ENCODE data around the gene KIR3DL2. TPM values are rescaled to one million over a fixed set of nuclear protein-coding genes. Genes with fewer than 3 reads are reported as not detected.
"Not testable (repeated sequence)": the region's sequence is repeated elsewhere in the genome, so short reads cannot be mapped to it uniquely, and the experiment has no call there.

The KIR3DL2 gene
- total RNA-seq, 3 donors from 2014 or later, result not detected

DNA sequence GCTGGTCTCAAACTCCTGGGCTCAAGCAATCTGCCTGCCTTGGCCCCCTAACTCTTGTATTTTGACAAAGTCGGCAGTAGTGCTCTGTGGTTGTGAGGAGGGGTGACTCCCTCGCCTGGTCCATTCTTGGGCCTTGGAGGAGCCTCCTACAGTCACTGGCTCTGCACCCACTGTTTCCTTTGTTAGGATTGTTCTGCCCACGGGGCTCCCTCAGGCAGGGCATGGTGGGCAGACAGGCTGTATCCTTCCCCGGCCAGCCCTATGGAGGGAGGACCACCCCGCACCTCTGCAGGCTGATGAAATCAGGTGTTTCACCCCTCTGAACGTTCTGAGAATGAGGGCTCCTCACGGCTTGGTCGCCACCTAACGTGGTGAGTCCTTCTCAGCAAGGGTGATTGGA lies 33.0 kb downstream of the KIR3DL2 start:
- DNase-seq (ENCODE audit: low spot score in 2 of 2), result no peak
- H3K27ac ChIP-seq, result no peak overlapping the region
- TF ChIP-seq CTCF (IDR thresholded peaks at IDR 0.05), result no peak
- TF ChIP-seq POLR2A (IDR thresholded peaks at IDR 0.05), result no peak
- no peak for TF ChIP-seq POLR2AphosphoS5 (IDR thresholded peaks at IDR 0.05)
- H3K4me1 ChIP-seq, result no peaks in the 10 kb centered on the region
- intact Hi-C loops (cut with DNase I; ENCODE audit: low total_unique reads), result no loop called here
- no peaks in the 10 kb centered on the region for H3K36me3 ChIP-seq
- H3K4me3 ChIP-seq, result no peak overlapping the region
- peaks cover 0 to 19% of the 10 kb centered on the region in 2 donors for H3K27me3 ChIP-seq
- H3K9me3 ChIP-seq, result no peaks in the 10 kb centered on the region

DNA sequence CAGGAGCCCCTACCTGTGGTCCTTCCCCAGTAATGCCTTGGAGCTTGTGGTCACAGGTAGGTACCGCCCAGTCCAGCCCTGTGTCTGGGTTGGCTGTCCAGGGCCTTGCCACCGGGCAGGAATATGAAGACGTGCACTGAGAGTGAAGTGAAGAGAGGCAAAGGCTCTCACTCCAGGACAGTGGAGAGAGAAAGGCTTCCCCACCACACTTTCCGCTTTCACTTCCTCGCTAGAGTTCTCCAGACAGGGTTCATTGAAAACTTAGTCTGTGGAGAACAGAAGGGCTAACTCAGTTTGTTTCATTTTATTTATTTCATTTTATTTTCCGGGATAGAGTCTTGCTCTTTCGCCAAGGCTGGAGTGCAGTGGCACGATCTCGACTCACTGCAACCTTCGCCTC lies 38.0 kb downstream of the KIR3DL2 start:
- Histone ChIP-seq H3K4me1 (no peaks in the 10 kb centered on the region), H3K4me3 (no peak overlapping the region), H3K27ac (no peak overlapping the region), H3K27me3 (peaks cover 0 to 10% of the 10 kb centered on the region in 2 donors), H3K36me3 (no peaks in the 10 kb centered on the region), H3K9me3 (no peaks in the 10 kb centered on the region)
- intact Hi-C loops (cut with DNase I; ENCODE audit: low total_unique reads), result no loop called here
- DNase-seq (ENCODE audit: low spot score in 2 of 2), result no peak
- TF ChIP-seq POLR2AphosphoS5 (IDR thresholded peaks at IDR 0.05), result no peak
- no peak for TF ChIP-seq POLR2A (IDR thresholded peaks at IDR 0.05)
- no peak for TF ChIP-seq CTCF (IDR thresholded peaks at IDR 0.05)

GRCh38 chr19:54889566-54889965 lies 39.3 kb downstream of the KIR3DL2 start:
- TF ChIP-seq POLR2A (IDR thresholded peaks at IDR 0.05) (no peak), CTCF (IDR thresholded peaks at IDR 0.05) (no peak), POLR2AphosphoS5 (IDR thresholded peaks at IDR 0.05) (no peak)
- no peaks in the 10 kb centered on the region for H3K4me1 ChIP-seq

DNA sequence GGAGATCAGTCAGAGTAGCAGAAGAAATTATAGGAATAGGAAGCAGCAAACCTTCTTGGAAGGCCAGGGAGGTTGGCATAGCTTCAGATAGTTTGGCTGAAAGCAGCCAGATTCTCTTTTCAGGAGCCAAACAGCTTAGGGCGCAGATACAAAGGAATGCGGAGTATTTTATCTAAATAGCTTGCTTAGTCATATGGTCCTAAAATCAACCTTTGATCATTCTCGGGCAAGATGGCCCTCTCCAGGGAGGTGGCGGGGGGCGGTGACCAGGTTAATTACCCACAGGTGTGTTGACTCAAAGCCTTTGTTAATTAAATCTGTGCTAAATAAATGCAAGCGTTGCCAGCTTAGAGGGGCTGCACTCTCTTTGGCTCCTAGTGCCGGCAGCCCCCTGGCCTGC lies 43.2 kb downstream of the KIR3DL2 start:
- Histone ChIP-seq H3K4me3 (no peak overlapping the region), H3K4me1 (no peaks in the 10 kb centered on the region), H3K27ac (no peak overlapping the region), H3K27me3 (no peaks in the 10 kb centered on the region), H3K9me3 (no peaks in the 10 kb centered on the region), H3K36me3 (no peaks in the 10 kb centered on the region)
- no peak for DNase-seq (ENCODE audit: low spot score in 2 of 2)
- intact Hi-C loops (cut with DNase I; ENCODE audit: low total_unique reads), result no loop called here
- TF ChIP-seq POLR2A (IDR thresholded peaks at IDR 0.05) (no peak), CTCF (IDR thresholded peaks at IDR 0.05) (no peak), POLR2AphosphoS5 (IDR thresholded peaks at IDR 0.05) (no peak)

More at GRCh38 chr19:54889566-54889965, 39.3 kb downstream of the KIR3DL2 start:
- H3K36me3 ChIP-seq, result no peaks in the 10 kb centered on the region
- no peak overlapping the region for H3K4me3 ChIP-seq
- no peak for DNase-seq (ENCODE audit: low spot score in 2 of 2)
- no peaks in the 10 kb centered on the region for H3K27me3 ChIP-seq
- H3K9me3 ChIP-seq, result no peaks in the 10 kb centered on the region
- intact Hi-C loops (cut with DNase I; ENCODE audit: low total_unique reads), result no loop called here
- no peak overlapping the region for H3K27ac ChIP-seq

- intact Hi-C loops (cut with DNase I; ENCODE audit: low total_unique reads); H3K36me3 ChIP-seq; H3K27me3 ChIP-seq; H3K4me3 ChIP-seq; H3K4me1 ChIP-seq; H3K27ac ChIP-seq; H3K9me3 ChIP-seq; DNase-seq (ENCODE audit: low spot score in 2 of 2): not testable (repeated sequence)
Measured at GRCh38 chr19:54894106-54894505, 43.9 kb downstream of the KIR3DL2 start.

GRCh38 chr19:54896036-54896435 lies 45.8 kb downstream of the KIR3DL2 start:
- no peak for DNase-seq (ENCODE audit: low spot score in 2 of 2)
- H3K27ac ChIP-seq, result no peak overlapping the region
- H3K9me3 ChIP-seq, result no peaks in the 10 kb centered on the region
- intact Hi-C loops (cut with DNase I; ENCODE audit: low total_unique reads), result no loop called here
- H3K4me1 ChIP-seq, result no peaks in the 10 kb centered on the region
- no peaks in the 10 kb centered on the region for H3K36me3 ChIP-seq
- no peak overlapping the region for H3K4me3 ChIP-seq
- no peaks in the 10 kb centered on the region for H3K27me3 ChIP-seq
- no peak for TF ChIP-seq CTCF (IDR thresholded peaks at IDR 0.05)
- TF ChIP-seq POLR2A (IDR thresholded peaks at IDR 0.05), result no peak
- no peak for TF ChIP-seq POLR2AphosphoS5 (IDR thresholded peaks at IDR 0.05)

- H3K9me3 ChIP-seq; H3K36me3 ChIP-seq; intact Hi-C loops (cut with DNase I; ENCODE audit: low total_unique reads); H3K4me3 ChIP-seq; H3K4me1 ChIP-seq; DNase-seq (ENCODE audit: low spot score in 2 of 2); H3K27ac ChIP-seq; H3K27me3 ChIP-seq: not testable (repeated sequence)
Measured at GRCh38 chr19:54898685-54899084, 48.4 kb downstream of the KIR3DL2 start.

- H3K4me1 ChIP-seq; DNase-seq (ENCODE audit: low spot score in 2 of 2); intact Hi-C loops (cut with DNase I; ENCODE audit: low total_unique reads); H3K4me3 ChIP-seq; H3K36me3 ChIP-seq; H3K27me3 ChIP-seq; H3K27ac ChIP-seq; H3K9me3 ChIP-seq: not testable (repeated sequence)
Measured at GRCh38 chr19:54899646-54900045, 49.4 kb downstream of the KIR3DL2 start.

Measured in breast epithelium (tissue), 4 donors.